ENCODE results near the gene COL6A5.
"Not testable (repeated sequence)": the region's sequence is repeated elsewhere in the genome, so short reads cannot be mapped to it uniquely, and the experiment has no call there.

The COL6A5 gene

GRCh38 chr3:130384476-130385025 is 39.1 kb downstream of the COL6A5 start:
- no peak for DNase-seq (ENCODE audit: low read depth)

DNA sequence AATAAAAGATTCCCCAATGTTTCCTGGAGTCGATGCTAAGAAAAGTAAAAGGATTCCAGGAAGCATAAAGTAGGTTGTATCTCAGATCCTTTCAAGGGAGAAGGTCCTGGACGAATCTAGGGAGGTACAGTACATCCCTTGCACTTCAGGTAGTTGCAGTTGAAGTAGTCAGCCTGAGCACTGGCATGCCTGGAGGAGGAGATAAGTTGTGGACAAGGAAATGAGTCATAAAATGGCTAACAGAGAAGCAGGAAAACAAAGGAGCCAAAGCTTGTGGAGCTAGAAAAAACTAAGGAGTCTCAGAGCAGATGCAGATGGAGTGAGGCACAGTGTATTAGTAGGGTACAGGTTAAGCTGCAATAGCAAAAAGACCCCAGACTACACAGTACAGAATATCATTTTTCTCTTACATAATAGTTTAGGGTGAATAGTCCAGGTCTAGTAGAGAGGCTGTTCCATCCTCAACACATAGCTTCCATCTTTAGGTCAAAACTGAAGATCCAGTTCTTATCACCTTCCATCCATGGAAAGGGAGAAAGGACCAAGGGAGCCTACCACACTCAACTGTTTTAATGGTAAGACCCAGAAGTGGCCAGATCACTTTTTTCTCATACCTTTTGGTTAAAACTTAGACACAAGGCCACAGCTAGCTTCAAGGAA is 41.3 kb downstream of the COL6A5 start:
- no peak for DNase-seq (ENCODE audit: low read depth)

- DNase-seq (ENCODE audit: low read depth), result no peak
Measured at GRCh38 chr3:130389743-130390478, 44.4 kb downstream of the COL6A5 start.

- no peak for DNase-seq (ENCODE audit: low read depth)
Measured at GRCh38 chr3:130392266-130392665, 46.8 kb downstream of the COL6A5 start.

- no peak for DNase-seq (ENCODE audit: low read depth)
Measured at GRCh38 chr3:130393594-130393993, 48.1 kb downstream of the COL6A5 start.

GRCh38 chr3:130395331-130395730 is 49.9 kb downstream of the COL6A5 start:
- DNase-seq (ENCODE audit: low read depth), result no peak

DNA sequence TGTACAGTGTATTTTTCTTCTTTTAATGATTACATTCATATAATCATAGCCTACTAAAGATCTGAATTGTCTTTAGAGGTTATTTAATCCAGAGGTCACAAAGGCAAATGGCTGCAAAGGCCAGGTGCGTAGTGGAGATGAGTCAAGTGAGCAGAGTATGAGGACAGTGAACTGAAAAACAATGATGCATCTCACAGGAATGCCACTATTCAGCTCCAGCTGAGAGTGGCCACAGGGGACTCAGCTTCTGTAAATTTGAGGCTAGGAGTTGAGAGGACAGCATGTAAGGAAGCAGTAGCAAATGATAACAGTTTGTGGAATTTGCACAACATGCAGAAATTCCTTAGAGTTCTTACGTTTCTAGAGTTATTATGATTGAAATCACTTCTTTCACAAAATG is 50.4 kb downstream of the COL6A5 start:
- no peak for DNase-seq (ENCODE audit: low read depth)

DNA sequence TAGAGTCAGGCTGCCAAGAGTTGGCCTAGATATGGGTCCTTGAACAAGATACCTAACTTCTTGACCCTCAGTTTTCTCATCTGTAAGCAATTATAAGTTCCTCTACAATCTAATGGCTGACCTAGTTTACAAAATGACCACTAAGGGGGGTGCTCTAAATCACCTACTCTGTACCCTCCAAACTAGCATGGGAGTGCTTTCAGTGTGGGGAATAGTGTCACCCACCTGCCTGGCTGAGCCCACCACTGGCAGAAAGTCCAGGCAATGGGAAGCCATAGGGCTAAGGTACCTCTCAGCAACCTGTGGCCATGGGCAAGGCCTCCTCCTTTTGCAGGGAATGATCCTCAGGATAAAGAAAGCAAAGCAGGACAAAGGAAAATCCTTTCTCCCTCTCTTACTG is 58.9 kb downstream of the COL6A5 start:
- DNase-seq (ENCODE audit: low read depth), result no peak

DNA sequence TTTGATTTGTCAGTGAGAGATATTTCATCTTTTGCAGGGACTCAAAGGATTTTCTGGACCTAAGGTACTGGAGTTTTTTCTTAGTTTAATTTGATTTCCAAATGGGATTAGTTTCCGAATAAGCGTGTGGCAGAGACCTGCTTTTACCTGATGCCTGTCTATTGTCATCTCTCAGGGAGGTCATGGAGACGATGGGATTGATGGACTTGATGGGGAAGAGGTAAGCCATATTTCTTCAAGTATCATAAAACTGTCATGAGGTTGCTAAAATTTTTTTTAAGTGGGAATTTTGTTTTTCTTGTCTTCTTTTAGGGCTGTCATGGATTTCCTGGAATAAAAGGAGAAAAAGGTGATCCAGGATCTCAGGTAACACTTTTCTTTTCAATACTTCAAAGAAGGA is 60.5 kb downstream of the COL6A5 start:
- no peak for DNase-seq (ENCODE audit: low read depth)

GRCh38 chr3:130408253-130408652 is 62.8 kb downstream of the COL6A5 start:
- DNase-seq (ENCODE audit: low read depth), result not testable (repeated sequence)

GRCh38 chr3:130411320-130411719 is 65.8 kb downstream of the COL6A5 start:
- DNase-seq (ENCODE audit: low read depth), result no peak

- DNase-seq (ENCODE audit: low read depth), result no peak
Measured at GRCh38 chr3:130412991-130413560, 67.6 kb downstream of the COL6A5 start.

GRCh38 chr3:130414457-130414856 is 69.0 kb downstream of the COL6A5 start:
- DNase-seq (ENCODE audit: low read depth), result no peak

GRCh38 chr3:130420466-130420865 is 75.0 kb downstream of the COL6A5 start:
- no peak for DNase-seq (ENCODE audit: low read depth)

DNA sequence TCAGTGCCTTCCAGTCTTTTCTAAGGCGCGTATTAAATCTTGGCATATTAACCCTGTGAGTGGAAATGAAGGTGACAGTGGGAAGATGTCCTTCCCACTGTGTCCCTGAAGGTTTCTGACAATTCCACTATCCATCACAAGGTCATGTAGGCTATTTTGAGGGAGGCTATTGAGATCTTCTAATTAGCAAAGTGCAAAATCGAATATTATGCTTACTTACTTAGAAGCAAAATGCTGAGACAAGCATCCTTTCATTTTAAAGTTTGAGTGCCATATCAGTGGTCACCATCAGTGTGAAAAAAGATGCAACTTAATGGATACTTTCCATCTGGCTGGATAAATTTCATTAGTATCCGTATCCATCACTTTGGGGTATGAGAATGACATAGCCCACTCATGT is 77.6 kb downstream of the COL6A5 start:
- no peak for DNase-seq (ENCODE audit: low read depth)

GRCh38 chr3:130424837-130425236 is 79.4 kb downstream of the COL6A5 start:
- no peak for DNase-seq (ENCODE audit: low read depth)

DNA sequence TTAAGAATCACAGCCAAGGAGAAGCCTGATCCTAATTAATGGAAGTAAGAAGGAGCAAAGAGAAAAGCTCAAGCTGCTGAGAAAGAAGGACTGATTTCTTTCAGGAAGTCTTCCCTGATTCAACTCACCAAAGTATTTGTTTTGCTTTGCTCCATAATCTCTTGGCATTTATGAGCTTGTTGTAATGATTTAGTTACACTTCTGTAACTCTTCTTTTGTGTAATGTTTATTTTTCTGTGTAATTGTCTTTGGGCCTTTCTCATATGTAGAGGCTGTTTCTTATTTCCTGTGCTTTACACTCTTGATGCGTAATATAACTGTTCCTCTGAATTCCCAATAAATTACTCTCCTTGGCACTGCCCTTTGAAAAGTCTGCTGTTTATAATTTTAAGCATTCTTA is 80.0 kb downstream of the COL6A5 start:
- no peak for DNase-seq (ENCODE audit: low read depth)

DNA sequence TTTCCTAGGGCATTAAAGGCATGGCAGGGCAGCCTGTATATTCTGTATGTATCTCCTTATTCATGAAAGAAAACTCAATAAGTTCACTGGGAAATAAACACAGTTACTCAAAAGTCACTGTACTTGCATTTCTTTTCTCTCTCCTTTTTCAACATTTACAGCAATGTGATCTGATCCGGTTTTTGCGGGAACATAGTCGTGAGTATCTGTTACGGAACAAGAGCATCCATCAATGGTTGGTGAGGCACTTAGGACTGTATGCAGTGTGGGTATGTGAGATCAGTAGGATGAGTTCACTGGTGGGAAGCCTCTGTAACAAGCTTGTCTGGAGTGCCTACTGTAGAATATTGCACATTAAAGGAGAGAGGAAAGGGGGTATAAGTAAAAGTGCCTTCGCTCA is 80.7 kb downstream of the COL6A5 start:
- no peak for DNase-seq (ENCODE audit: low read depth)

GRCh38 chr3:130428871-130429712 is 83.6 kb downstream of the COL6A5 start:
- no peak for DNase-seq (ENCODE audit: low read depth)

DNA sequence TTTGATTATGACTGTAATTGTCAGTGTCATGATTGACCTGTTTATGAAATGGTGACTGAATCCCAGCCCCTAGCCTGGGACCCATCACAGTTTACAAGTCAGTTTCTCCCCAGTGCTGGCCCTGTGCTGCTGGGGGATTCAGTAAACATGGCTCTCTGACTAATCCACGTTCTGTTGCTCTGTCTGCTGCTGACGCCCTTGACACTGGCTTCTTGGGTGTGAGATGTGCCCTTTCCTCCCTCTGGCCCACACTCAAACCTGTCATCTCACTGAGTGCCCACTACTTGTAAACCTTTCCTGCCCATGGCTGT is 84.2 kb downstream of the COL6A5 start:
- DNase-seq (ENCODE audit: low read depth), result no peak

DNA sequence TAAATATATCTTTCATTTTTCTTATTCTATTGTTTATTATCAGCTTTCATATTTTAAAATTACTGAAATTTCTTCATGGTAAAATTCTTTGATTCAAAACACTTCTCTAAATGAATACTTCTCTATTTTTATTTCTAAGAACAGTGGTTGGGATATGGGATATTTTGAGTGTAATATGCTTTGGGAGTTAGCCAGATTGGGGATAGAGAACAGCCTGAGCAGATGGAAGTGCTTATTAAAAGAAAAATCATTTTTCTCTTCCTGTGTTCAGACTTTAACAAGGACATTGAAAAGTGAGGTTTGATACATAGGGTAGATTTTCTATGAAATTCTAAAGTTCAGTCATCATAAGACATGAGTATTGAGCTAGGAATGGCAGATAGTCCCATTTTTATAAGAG is 84.8 kb downstream of the COL6A5 start:
- DNase-seq (ENCODE audit: low read depth), result no peak

DNA sequence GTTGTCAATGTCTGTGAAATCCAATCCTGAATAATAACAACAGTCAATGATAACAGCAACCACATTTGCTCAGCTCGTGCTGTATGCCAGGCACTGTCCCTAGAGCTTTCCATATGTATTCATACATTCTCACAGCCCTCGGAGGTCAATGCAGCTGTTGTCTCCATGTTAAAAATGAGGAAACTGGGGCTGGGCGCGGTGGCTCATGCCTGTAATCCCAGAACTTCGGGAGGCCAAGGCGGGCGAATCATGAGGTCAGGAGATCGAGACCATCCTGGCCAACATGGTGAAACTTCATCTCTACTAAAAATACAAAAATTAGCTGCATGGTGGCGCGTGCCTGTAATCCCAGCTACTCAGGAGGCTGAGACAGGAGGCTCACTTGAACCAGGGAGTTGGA is 86.6 kb downstream of the COL6A5 start:
- DNase-seq (ENCODE audit: low read depth), result not testable (repeated sequence)
